OCI-LY1 (cell line): ENCODE data around the gene AVPR2.

Experiments
- CTCF ChIP-seq: fragments of 200-600 bp; sonication (generic), shearing (Covaris generic); IDR thresholded peaks from 2 replicates; pipeline ENCODE4 v1.5.1; 2017; ENCODE audit warnings: mild to moderate bottlenecking, antibody characterized with exemption, low read length, moderate library complexity, mixed read lengths
- EZH2 ChIP-seq: fragments of 200-600 bp; sonication (generic), shearing (Covaris generic); IDR thresholded peaks from 2 replicates; pipeline ENCODE4 v1.8.0; 2017; ENCODE audit warnings: borderline replicate concordance, mixed run types, mild to moderate bottlenecking, antibody characterized with exemption, low read length, moderate library complexity, mixed read lengths

GRCh38 chrX:153884590-153884989 lies 19.9 kb upstream of the AVPR2 start:
- TF ChIP-seq CTCF (no peak), EZH2 (no peak)
